ENCODE results near the gene B4GAT1. TPM values are rescaled to one million over a fixed set of nuclear protein-coding genes. Genes with fewer than 3 reads are reported as not detected.

The B4GAT1 gene
- total RNA-seq, 1 donor from 2014 or later, result 24.5 TPM

DNA sequence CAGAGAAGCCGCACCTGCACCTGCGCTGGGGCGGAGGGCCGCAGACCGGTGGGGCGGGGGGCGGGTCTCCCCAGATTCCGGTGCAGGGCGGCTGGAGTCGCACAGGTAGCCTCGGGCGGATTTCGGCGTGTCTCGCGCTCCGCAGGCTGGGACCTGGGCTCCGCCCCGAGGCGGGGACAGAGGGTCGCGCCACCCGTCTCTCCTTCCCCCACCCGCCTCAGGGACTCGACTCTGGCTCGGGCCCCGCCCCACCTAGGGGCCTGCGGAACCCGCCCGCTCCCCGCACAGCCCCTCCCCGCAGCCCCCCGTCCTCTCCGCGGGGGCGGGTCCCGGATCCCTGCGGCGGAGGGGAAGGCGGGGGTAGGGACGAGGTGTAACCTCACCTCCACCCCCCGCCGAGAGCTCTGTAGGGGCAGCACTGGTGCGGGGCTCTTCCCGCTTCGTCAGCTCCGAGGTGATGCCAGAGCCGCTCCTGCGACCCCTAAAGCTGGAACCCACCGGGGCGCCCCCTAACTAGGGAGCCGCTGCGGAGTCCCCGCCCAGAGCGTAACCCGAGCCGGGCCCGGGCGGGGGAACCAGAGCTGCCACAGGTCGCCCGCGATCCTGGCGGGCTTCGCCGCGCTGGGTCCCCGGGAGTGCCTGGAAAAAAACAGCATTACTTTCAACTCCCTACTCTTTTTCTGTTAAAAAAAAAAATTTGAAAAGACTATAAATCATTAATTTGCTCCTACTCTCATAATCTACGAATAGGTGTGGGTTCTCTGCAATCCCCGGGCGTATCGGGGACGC, 24.4 kb upstream of the B4GAT1 start, which contains the start of gene SLC29A2:
Gene SLC29A2 (minus strand): TSS at position 134 of the 789 bp plus-strand sequence. CDS start 169 bp downstream, outside the sequence.
- H3K4me1 ChIP-seq (ENCODE audit: control insufficient read depth in 3 of 3, insufficient read depth in 3 of 3, low read length in 3 of 3), result peaks cover 44 to 49% (median 48%) of the 10 kb centered on the region in 3 donors
- H3K36me3 ChIP-seq (ENCODE audit: control insufficient read depth in 3 of 3, insufficient read depth in 3 of 3, low read length in 3 of 3), result peaks cover 17 to 22% (median 17%) of the 10 kb centered on the region in 3 donors
- H3K9me3 ChIP-seq (ENCODE audit: control insufficient read depth in 3 of 3, low read length in 3 of 3), result no peaks in the 10 kb centered on the region
- peak within 1 kb of the TSS; percentile 81 for H3K27ac ChIP-seq (ENCODE audit: low read depth, low read length)
- peak within 1 kb of the TSS; percentile 69 to 83 (median 80) for H3K4me3 ChIP-seq (ENCODE audit: low read length in 3 of 3)
- H3K9ac ChIP-seq (ENCODE audit: low read depth in 1 of 3, low read length in 3 of 3), result peak within 1 kb of the TSS; percentile 72 to 83 (median 74)
- H3K27me3 ChIP-seq (ENCODE audit: control insufficient read depth in 3 of 3, insufficient read depth in 3 of 3, low read length in 3 of 3), result no peaks in the 10 kb centered on the region

DNA sequence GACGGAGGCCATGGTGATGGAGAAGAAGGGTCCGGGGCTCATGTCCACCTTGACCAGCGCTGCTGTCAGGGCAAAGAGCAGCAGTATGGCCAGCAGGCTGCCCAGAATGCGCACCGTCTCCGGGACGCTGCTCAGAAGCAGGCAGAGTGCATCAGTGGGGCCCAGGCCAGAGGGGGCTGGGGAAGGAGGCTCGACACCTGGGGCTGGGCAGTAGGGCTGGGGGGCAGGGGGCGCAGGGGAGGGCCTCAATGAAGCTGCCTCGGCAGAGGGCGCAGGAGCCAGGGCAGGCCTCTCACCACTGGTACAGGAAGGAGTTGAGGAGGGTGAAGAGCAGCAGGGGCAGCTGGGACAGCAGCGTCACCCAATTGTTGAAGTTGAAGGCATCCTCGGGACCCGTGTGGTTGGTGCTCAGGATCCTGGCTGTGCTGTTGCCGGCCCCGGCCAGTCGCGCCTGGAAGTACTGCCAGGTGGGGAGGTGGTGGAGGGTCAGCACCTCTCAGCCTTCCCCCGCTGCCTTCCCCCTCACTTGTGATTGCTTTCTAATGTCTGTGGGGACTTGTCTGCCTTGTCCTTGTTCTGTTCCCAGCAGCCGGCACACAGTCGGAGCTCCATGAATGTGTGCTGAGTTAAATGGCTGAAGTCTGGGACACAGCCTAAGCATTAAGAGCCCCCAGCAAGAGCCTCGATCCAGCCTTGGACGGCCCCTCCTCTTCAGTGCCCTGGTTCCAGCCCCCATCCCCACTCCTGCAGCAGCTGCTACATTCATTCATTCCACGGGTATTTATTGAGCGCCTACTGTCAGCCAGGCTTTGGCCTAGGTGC, 21.9 kb upstream of the B4GAT1 start:
- Histone ChIP-seq H3K4me1 (ENCODE audit: control insufficient read depth in 3 of 3, insufficient read depth in 3 of 3, low read length in 3 of 3) (peaks cover 51 to 61% (median 56%) of the 10 kb centered on the region in 3 donors), H3K9ac (ENCODE audit: low read depth in 1 of 3, low read length in 3 of 3) (peak overlapping the region in 2 of 3 donors; percentile 61 to 81), H3K4me3 (ENCODE audit: low read length in 3 of 3) (peak overlapping the region; percentile 41 to 65 (median 61))

DNA sequence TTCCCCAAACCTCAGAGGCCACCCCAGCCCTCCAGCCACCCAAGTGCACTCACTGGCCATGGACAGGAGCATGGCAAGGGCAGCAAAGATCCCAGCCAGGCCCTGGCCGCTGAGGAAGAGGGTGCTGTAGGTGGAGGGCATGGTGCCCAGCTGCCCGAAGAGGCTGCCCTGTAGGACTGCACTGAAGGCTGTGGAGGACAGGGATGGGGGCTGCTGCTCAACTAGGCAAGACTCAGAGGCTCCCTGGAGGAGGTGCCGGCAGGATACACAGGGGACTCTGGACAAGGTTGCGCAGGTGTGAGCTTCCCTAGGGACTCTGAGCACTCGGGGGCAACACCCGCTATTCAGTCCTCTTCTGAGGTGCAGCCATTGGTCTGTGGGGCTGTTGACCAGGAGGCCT, 21.1 kb upstream of the B4GAT1 start:
- no peaks in the 10 kb centered on the region for H3K9me3 ChIP-seq (ENCODE audit: control insufficient read depth in 3 of 3, low read length in 3 of 3)
- peak overlapping the region in 2 of 3 donors; percentile 61 to 81 for H3K9ac ChIP-seq (ENCODE audit: low read depth in 1 of 3, low read length in 3 of 3)
- no peak overlapping the region for H3K27ac ChIP-seq (ENCODE audit: low read depth, low read length)
- H3K4me1 ChIP-seq (ENCODE audit: control insufficient read depth in 3 of 3, insufficient read depth in 3 of 3, low read length in 3 of 3), result peaks cover 48 to 69% (median 58%) of the 10 kb centered on the region in 3 donors
- no peaks in the 10 kb centered on the region for H3K27me3 ChIP-seq (ENCODE audit: control insufficient read depth in 3 of 3, insufficient read depth in 3 of 3, low read length in 3 of 3)
- peak overlapping the region; percentile 41 to 59 (median 45) for H3K4me3 ChIP-seq (ENCODE audit: low read length in 3 of 3)
- H3K36me3 ChIP-seq (ENCODE audit: control insufficient read depth in 3 of 3, insufficient read depth in 3 of 3, low read length in 3 of 3), result peaks cover 31 to 37% (median 33%) of the 10 kb centered on the region in 3 donors

More for the DNA sequence above, 21.9 kb upstream of the B4GAT1 start:
- Histone ChIP-seq H3K27ac (ENCODE audit: low read depth, low read length) (peak overlapping the region; percentile 8), H3K36me3 (ENCODE audit: control insufficient read depth in 3 of 3, insufficient read depth in 3 of 3, low read length in 3 of 3) (peaks cover 31 to 35% (median 33%) of the 10 kb centered on the region in 3 donors), H3K27me3 (ENCODE audit: control insufficient read depth in 3 of 3, insufficient read depth in 3 of 3, low read length in 3 of 3) (no peaks in the 10 kb centered on the region), H3K9me3 (ENCODE audit: control insufficient read depth in 3 of 3, low read length in 3 of 3) (no peaks in the 10 kb centered on the region)

DNA sequence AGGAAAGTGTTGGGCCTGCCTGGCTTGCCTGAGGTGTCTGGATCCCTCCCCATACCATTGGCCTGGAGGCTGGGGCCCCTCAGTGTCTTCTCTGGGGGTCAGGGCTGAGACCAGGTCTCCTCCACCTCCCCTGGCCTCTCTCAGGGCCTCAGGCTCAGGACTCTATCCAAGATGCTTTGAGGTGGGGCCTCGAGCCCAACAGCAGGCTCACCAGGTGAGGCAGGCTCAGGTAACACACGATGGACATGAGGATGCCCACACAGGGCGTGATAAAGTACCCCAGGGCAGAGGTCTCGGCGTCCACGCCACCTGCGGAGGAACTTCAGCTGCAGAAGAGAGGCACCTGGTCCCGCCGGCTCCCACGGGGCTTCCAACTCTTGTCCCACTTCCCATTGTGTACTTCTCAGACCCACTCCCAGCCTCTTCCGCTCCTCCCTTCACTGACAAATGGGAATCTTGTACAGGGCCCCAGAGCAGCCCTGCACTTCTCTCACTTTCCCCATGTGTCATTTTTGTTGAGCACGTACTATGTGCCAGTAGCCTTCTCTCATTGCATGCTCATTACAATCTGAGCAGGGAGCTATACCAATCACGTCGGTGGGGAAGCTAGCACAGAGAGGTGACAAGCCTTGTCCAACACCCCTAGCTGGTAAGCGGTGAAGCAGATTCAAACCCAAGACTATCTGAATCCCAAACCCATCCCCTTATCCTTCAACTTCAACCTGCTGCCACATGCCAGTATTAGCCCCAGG, 20.3 kb upstream of the B4GAT1 start:
- Histone ChIP-seq H3K4me1 (ENCODE audit: control insufficient read depth in 3 of 3, insufficient read depth in 3 of 3, low read length in 3 of 3) (peaks cover 45 to 70% (median 54%) of the 10 kb centered on the region in 3 donors), H3K36me3 (ENCODE audit: control insufficient read depth in 3 of 3, insufficient read depth in 3 of 3, low read length in 3 of 3) (peaks cover 37 to 44% (median 38%) of the 10 kb centered on the region in 3 donors), H3K4me3 (ENCODE audit: low read length in 3 of 3) (peak overlapping the region; percentile 38 to 45 (median 41)), H3K9me3 (ENCODE audit: control insufficient read depth in 3 of 3, low read length in 3 of 3) (no peaks in the 10 kb centered on the region), H3K27me3 (ENCODE audit: control insufficient read depth in 3 of 3, insufficient read depth in 3 of 3, low read length in 3 of 3) (no peaks in the 10 kb centered on the region), H3K27ac (ENCODE audit: low read depth, low read length) (no peak overlapping the region), H3K9ac (ENCODE audit: low read depth in 1 of 3, low read length in 3 of 3) (peak overlapping the region in 2 of 3 donors; percentile 61 to 81)

DNA sequence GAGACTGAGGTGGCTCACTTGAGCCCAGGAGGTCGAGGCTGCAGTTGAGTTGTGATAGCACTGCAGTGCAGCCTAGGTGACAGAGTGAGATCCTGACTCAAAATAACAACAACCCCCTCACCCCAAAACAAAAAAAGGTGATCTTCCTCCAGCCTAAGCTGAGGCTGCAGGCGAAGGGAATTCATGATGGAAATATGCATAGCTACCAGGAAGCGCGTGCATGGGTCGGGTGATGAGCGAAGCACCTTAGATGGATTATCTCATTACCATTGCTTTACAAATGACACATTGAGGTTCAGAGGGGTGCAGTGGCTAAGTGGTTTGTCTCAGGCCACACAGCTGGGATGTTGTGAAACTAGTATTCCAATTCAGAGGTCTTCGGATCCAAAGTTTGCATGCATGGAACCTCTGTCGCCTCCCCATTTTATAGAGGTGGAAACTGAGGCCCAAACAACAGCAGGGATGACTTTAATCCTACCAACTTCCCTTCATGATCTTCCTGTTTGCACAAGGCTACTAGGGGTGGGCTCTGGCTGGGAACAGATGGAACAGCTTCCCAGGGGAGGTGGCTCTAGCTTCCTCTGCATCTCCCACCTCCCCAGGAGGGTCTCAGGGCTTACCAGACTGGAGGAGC, 19.5 kb upstream of the B4GAT1 start:
- Histone ChIP-seq H3K27me3 (ENCODE audit: control insufficient read depth in 3 of 3, insufficient read depth in 3 of 3, low read length in 3 of 3) (no peaks in the 10 kb centered on the region), H3K36me3 (ENCODE audit: control insufficient read depth in 3 of 3, insufficient read depth in 3 of 3, low read length in 3 of 3) (peaks cover 44 to 48% (median 44%) of the 10 kb centered on the region in 3 donors), H3K4me1 (ENCODE audit: control insufficient read depth in 3 of 3, insufficient read depth in 3 of 3, low read length in 3 of 3) (peaks cover 40 to 64% (median 48%) of the 10 kb centered on the region in 3 donors), H3K4me3 (ENCODE audit: low read length in 3 of 3) (no peak overlapping the region), H3K9me3 (ENCODE audit: control insufficient read depth in 3 of 3, low read length in 3 of 3) (no peaks in the 10 kb centered on the region), H3K9ac (ENCODE audit: low read depth in 1 of 3, low read length in 3 of 3) (peak overlapping the region in 1 of 3 donors; percentile 81), H3K27ac (ENCODE audit: low read depth, low read length) (no peak overlapping the region)

DNA sequence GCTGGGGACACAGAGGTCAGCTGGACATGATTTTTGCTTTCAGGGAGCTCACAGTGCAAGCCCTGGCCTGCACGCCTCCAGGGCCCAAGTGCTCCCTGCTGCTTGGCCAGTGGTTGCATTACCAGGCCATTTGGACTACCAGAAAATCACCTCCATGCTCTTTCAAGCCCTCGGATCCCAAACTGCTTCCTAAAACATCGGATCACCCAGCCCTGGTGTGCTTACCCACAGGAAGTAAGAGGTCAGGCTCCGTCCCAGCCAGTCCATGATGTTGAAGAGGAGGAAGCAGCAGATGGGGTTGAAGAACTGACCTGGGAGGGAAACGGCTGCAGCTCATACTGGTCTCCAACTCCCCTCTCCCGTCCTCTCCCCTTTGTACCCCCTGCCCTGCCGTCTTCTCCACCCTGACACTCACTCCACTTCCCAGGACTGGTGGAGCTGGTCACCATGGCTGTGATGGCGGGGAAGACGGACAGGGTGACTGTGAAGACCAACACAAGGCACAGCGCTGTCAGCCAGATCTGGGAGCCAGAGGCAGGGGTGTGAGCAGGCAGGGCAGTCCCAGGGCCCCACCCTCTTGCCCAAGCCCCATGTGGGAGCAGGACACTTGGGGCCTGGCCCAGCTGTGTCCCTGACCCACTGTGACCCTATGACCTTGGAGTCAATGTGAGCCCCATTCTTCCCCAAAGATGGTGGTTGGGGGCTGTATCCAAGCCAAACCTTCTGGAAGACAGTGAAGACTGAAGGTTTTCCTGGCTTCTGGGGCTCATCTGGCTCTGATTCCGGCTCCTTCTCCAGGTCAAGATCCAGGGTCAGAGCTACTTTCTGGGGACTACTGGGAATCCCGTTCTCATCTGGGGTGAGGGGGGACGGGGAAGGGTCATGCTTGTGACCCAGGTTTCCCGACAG, 18.5 kb upstream of the B4GAT1 start:
- H3K36me3 ChIP-seq (ENCODE audit: control insufficient read depth in 3 of 3, insufficient read depth in 3 of 3, low read length in 3 of 3), result peaks cover 44 to 48% (median 46%) of the 10 kb centered on the region in 3 donors
- H3K9me3 ChIP-seq (ENCODE audit: control insufficient read depth in 3 of 3, low read length in 3 of 3), result no peaks in the 10 kb centered on the region
- H3K27me3 ChIP-seq (ENCODE audit: control insufficient read depth in 3 of 3, insufficient read depth in 3 of 3, low read length in 3 of 3), result no peaks in the 10 kb centered on the region
- no peak overlapping the region for H3K4me3 ChIP-seq (ENCODE audit: low read length in 3 of 3)
- H3K4me1 ChIP-seq (ENCODE audit: control insufficient read depth in 3 of 3, insufficient read depth in 3 of 3, low read length in 3 of 3), result peaks cover 40 to 62% (median 47%) of the 10 kb centered on the region in 3 donors
- peak overlapping the region; percentile 3 for H3K27ac ChIP-seq (ENCODE audit: low read depth, low read length)
- H3K9ac ChIP-seq (ENCODE audit: low read depth in 1 of 3, low read length in 3 of 3), result peak overlapping the region in 1 of 3 donors; percentile 54

DNA sequence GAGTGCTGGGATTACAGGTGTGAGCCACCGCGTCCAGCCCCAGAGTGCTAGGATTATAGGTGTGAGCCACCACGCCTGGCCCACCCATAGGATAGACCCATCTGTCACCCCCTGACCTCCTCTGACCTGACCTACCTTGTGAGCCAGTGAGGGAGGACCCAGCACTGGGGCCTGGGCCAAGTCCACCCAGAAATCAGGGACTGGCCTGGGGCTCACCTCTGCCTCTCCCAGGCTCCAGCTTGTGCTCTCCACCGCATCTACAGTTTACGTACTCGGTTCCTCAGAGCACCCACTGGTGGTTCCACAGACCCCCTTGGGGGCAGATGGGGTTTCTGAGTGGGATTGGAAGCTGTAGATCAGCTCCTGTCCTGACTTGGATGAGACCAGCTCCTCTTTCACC, 17.7 kb upstream of the B4GAT1 start:
- Histone ChIP-seq H3K27me3 (ENCODE audit: control insufficient read depth in 3 of 3, insufficient read depth in 3 of 3, low read length in 3 of 3) (no peaks in the 10 kb centered on the region), H3K9ac (ENCODE audit: low read depth in 1 of 3, low read length in 3 of 3) (no peak overlapping the region), H3K4me3 (ENCODE audit: low read length in 3 of 3) (no peak overlapping the region), H3K27ac (ENCODE audit: low read depth, low read length) (no peak overlapping the region), H3K4me1 (ENCODE audit: control insufficient read depth in 3 of 3, insufficient read depth in 3 of 3, low read length in 3 of 3) (peaks cover 40 to 57% (median 43%) of the 10 kb centered on the region in 3 donors), H3K36me3 (ENCODE audit: control insufficient read depth in 3 of 3, insufficient read depth in 3 of 3, low read length in 3 of 3) (peaks cover 44 to 48% (median 46%) of the 10 kb centered on the region in 3 donors), H3K9me3 (ENCODE audit: control insufficient read depth in 3 of 3, low read length in 3 of 3) (no peaks in the 10 kb centered on the region)

DNA sequence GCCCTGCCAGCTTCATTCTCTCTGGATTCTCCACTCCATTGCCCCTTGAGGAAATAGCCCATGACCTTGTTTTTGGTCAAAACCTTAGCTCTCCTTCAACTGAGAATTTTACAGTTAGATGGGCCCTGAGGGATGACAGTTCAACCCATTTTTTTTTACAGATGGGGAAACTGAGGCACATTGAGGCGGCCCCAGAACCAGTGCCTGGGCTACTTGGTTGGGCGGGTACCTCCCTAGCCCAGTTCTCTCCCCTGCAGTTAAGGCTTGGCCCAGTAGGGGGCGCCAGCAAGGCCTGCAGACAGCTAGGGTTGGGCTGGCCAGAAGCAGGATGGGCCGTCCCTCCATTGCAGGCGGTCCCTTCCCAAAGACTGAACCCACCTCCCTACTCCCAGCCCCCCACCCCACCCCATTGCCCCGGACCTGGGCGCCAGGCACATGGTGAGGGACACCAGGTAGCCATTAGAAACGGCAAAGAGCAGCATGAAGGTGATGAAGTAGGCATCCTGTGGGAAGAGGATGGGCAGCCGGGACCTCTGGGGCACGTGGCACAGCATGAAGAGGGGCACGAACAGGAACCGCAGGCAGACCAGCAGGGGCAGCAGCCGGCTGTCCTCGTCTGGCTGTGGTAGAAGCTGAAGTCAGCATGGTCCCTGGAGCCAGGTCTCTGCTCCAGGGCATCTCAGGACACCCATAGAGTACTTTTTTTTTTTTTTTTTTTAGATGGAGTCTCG, 16.5 kb upstream of the B4GAT1 start:
- peaks cover 28 to 45% (median 32%) of the 10 kb centered on the region in 3 donors for H3K4me1 ChIP-seq (ENCODE audit: control insufficient read depth in 3 of 3, insufficient read depth in 3 of 3, low read length in 3 of 3)
- H3K27ac ChIP-seq (ENCODE audit: low read depth, low read length), result no peak overlapping the region
- H3K9me3 ChIP-seq (ENCODE audit: control insufficient read depth in 3 of 3, low read length in 3 of 3), result no peaks in the 10 kb centered on the region
- no peak overlapping the region for H3K4me3 ChIP-seq (ENCODE audit: low read length in 3 of 3)
- peaks cover 44 to 47% (median 46%) of the 10 kb centered on the region in 3 donors for H3K36me3 ChIP-seq (ENCODE audit: control insufficient read depth in 3 of 3, insufficient read depth in 3 of 3, low read length in 3 of 3)
- peak overlapping the region in 1 of 3 donors; percentile 40 for H3K9ac ChIP-seq (ENCODE audit: low read depth in 1 of 3, low read length in 3 of 3)
- H3K27me3 ChIP-seq (ENCODE audit: control insufficient read depth in 3 of 3, insufficient read depth in 3 of 3, low read length in 3 of 3), result no peaks in the 10 kb centered on the region

Measured in skeletal muscle tissue (tissue), 4 donors.